GM10847 (cell line): ENCODE measurements around the gene GRIK3.

Experiments
- POLR2A ChIP-seq: IDR thresholded peaks from 2 replicates; pipeline ENCODE4 v1.6.1; 2011; ENCODE audit not compliant: insufficient read length; ENCODE audit errors: extremely low read depth

GRIK3 gene

GRCh38 chr1:36781098-36781497 is 253.2 kb downstream of the GRIK3 start:
- no peak for TF ChIP-seq POLR2A

GRCh38 chr1:36778740-36779139 is 255.6 kb downstream of the GRIK3 start:
- no peak for TF ChIP-seq POLR2A

- no peak for TF ChIP-seq POLR2A
Measured at GRCh38 chr1:36776948-36777831, 257.1 kb downstream of the GRIK3 start.

GRCh38 chr1:36776256-36776655 is 258.1 kb downstream of the GRIK3 start:
- no peak for TF ChIP-seq POLR2A

GRCh38 chr1:36775716-36776115 is 258.6 kb downstream of the GRIK3 start:
- TF ChIP-seq POLR2A = no peak

GRCh38 chr1:36773827-36774541 is 260.3 kb downstream of the GRIK3 start:
- no peak for TF ChIP-seq POLR2A

- no peak for TF ChIP-seq POLR2A
Measured at GRCh38 chr1:36772647-36773495, 261.4 kb downstream of the GRIK3 start.

GRCh38 chr1:36771660-36772284 is 262.5 kb downstream of the GRIK3 start:
- no peak for TF ChIP-seq POLR2A

GRCh38 chr1:36771240-36771639 is 263.1 kb downstream of the GRIK3 start:
- no peak for TF ChIP-seq POLR2A

- no peak for TF ChIP-seq POLR2A
Measured at GRCh38 chr1:36769886-36770830, 264.2 kb downstream of the GRIK3 start.

GRCh38 chr1:36768486-36769178 is 265.7 kb downstream of the GRIK3 start:
- no peak for TF ChIP-seq POLR2A

- TF ChIP-seq POLR2A = no peak
Measured at GRCh38 chr1:36766481-36766880, 267.8 kb downstream of the GRIK3 start.

- no peak for TF ChIP-seq POLR2A
Measured at GRCh38 chr1:36765785-36766300, 268.5 kb downstream of the GRIK3 start.

- TF ChIP-seq POLR2A = no peak
Measured at GRCh38 chr1:36764798-36765197, 269.5 kb downstream of the GRIK3 start.

GRCh38 chr1:36763771-36764170 is 270.5 kb downstream of the GRIK3 start:
- TF ChIP-seq POLR2A = no peak
